HS-5 (cell line): ENCODE data around the gene MYLK2.

ENCODE experiments used
- DNase-seq: peaks from one replicate; pipeline ENCODE4 v3.0.0-alpha.2; 2012; ENCODE audit warnings: low read depth

MYLK2 gene

DNA sequence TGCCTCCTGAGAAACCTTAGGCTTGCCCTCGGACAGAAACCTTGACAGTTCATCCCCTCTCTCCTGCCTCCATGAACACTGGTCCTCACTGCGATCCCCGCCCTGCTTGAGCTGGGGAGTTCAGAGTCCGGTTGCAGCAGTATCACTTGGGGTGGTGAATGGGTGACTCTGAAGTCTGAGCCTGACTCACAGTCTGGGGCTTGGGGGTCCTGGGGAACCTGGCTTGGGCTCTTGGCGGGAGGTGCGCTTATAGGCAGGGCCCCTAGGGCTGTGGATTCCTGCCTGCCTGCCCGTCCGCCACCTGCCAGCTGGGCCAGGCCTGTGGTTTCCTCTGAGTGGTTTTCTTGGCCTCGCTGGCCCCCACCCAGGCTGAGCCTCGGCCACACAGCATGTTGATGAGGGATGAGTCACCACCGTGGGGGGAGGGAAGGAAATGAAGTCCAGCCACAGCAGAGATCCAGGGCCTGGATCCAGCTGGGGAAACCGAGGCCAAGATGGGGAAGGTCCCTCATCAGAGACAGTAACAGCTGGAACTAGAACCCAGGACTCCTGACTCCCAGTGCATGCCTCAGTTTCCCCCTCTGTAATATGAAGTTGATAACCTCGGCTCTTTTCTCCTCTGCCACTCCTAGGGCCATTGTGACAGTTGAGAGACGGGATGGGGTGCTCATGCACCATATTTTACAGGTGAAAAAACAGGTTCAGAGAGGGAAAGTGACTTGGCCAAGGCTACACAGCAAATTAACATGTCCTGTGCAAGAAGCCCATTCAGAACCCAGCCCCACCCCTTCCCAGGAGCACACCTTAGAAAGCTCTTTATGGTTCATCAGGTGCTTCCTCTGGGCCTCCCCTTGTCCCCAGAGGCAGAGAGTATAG lies 17.1 kb downstream of the MYLK2 start:
- peak; percentile 88 for DNase-seq

DNA sequence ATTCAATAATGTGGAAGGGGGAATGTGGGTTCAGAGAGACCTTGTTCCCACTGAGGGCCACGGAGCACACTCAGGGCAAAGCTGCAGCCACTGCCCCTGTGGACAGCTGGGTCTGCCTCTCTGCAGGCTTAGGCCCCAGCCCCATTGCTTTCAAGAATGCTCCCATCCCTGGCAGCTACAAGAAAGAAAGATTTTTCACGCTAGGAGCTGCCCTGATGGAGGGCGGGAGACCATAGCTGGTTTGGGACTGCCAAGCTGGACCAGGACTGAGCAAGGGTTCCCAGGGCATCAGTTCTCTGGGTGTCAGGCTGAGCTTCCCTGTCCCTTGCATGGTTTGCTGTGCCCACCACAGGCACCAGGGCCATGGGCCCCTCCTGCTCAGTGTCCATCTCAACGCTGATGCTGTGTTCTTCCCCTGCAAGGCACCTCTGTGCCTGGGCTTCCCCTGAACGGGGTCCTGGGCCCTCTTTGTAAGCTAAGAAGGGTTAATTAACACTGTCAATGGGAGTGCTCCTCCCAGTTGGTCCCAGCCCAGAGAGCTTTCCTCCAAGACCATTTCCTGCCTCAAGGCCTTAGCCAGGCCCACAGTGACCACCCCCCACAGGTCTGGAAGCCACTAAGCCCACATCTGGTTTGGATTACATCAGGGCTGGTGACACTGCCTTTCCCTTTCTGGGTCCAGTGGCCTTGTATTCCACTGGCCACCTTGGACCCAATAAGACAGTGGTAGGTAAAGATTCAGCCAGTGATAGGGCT lies 17.9 kb downstream of the MYLK2 start:
- DNase-seq, result no peak

DNA sequence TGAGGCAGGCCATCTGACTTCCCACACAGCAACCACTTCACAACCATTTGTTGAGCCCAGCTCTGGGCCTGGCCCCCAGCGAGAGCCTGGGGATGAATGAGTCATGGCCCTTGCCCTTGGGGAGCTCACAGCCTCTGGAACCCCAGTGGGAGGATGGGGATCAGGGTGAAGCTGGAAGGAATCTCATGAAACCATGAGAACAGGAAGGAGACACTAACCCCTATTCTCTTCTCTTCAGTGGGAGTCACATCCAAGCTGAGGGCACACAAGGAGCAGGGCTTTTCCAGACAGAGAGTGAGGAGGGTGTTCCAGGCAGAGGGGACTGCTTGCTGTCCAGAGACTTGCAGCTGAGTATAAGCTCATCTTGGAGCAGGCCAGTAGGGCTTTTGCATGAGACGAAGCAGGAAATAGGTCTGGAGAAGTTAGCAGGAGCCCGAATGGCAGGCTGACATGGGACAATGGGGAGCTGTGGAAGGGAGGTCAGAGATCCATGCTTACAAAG lies 18.8 kb downstream of the MYLK2 start:
- no peak for DNase-seq

DNA sequence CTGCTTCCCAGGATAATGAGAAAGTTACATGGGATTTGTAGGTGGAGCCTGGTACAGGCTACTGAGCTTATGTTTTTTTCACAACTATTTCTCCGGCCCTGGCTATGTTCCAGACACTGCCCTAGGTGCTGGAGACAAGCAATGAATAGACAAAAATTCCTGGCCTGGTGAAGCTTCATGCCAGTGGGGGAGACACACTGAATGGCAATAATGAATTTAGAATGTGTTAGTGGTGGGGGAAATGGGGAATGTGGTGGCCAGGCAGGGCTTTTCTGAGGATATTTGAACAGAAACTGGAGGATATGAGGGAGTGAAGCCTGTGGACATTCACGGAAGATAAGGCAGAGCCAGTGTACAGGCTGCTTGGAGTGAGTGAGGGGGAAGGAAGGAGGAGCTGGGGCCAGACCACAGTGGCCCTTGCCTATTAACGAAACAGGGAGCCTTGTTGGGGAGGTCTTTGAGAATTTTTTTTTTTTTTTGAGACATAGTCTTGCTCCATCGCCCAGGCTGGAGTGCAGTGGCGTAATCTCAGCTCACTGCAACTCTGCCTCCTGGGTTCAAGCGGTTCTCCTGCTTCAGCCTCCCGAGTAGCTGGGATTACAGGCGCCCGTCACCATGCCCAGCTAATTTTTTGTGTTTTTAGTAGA lies 19.6 kb downstream of the MYLK2 start:
- no peak for DNase-seq

DNA sequence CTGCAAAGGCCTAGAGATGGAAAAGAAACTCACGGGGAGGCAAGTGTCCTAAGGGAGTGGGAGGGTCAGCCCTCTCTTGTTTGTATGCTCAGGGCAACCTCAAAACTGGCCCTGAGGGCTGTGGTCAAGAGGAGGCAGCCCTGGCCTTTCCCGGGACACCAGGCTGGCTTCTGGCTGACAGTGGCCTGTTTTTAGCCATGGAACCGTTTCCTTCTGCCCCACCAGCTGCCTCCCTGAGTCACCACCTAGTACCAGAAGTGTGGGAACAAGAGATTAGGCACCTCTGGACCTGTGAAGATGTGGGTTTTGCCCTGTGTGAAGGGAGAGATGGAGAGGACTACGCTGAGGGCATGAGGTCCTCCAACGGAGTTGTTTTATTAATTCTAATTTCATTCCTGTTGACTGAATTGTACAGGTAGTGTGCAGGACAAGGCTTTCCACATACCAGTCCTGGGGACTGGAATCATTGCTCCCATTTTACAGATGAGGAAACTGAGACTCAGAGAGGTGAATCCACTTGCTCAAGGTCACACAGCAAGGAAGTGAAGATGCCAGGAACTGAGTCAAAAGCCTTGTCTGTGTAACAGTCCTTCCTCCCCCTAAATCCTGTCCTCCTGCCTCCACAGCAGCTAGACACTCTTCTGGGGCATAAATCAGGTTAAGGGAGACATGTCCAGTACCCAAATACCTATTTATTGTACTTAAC lies 20.8 kb downstream of the MYLK2 start:
- no peak for DNase-seq

DNA sequence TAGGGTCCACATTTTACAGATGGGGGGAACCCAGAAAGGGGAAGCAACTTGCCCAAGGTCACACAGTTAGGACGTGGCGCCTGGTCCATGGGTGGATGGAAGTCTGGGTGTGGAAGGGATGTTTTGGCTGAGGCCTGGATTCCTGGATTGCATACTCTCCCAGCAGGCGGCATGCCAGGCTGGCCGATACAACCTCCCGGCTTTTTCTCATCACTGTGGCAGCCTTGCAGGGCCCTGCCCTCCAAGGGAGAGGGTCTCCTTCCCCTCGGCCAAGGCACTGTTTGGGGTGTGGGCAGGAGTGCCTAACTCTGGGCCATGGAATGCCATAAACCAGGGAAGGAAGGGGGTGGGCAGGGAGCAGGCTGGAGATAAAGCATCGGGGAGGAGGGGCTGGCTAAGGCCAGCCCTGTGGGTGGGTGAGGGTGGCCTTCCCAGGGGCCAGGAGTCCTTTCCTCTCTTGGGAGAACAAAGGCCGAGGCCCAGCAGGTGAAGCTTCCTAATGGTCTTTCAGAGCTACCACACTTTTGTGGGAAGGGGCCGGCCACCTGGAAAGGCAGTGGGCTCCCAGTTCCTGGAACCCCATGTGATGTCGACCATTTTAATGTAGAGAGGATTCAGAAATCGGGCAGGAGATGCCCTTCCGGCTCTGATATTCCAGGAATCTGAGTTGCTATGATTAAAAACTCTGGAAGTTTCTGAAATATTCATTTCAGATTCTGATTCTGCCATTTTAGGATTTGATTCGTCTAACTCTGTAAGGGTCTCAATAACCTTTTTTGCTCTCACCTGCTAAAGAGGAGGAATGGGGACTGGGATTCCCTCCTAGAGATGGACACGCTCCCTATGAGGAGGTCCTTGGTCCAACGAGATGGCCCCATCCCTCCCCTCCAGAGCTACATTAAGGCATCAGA lies 22.0 kb downstream of the MYLK2 start:
- DNase-seq, result no peak

DNA sequence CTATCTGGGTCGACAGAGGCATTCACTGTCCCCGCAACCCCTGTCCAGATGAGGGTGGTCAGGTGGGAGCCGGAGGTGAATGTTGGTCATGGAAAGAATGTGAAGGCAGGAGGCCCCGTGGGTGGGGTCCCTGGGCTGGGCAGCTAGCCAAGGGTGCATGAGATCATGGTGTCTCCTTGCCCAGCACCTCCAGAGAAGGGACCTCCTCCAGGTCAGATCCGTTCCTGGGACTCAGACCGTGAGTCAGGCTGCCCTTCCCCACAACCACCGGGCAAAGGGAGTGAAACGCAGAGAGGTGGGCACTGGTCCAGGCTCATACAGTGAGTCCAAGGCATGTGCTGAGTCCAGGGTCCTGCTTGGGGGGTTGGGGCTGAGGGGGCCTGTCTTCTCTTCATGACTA lies 22.8 kb downstream of the MYLK2 start:
- DNase-seq, result no peak

DNA sequence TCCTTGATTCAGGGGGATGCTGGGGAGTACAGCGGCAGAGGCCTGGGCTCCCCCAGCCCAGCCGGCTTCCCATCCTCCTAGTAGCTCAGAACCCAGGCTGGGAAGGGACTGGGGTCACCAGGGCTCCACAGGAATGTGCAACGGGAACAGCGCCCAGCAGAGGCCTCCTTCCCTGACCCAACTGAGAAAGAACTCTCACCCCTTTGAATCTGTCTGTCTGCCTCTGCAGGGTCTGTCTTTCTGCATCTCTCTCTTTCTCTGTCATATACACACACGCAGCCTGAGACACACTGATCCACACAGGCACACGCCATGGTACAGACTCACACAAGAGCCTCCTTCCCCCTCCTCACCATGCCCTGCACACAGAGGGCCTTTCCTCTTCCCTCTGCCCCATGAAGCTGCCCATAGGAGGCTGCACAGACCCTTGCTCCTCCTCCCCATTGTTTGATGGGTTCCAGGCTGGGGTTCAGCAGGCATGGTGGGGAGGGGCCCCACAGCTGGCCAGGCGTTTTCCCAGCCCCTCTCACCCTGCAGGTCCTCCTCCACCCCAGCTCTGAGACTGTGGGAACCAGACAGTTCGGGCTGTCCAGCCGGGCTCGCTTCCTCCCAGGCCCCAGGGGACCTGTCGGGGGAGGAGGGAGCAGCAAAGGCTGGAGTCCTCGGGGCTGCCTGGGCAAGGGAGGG lies 23.5 kb downstream of the MYLK2 start:
- DNase-seq, result no peak

DNA sequence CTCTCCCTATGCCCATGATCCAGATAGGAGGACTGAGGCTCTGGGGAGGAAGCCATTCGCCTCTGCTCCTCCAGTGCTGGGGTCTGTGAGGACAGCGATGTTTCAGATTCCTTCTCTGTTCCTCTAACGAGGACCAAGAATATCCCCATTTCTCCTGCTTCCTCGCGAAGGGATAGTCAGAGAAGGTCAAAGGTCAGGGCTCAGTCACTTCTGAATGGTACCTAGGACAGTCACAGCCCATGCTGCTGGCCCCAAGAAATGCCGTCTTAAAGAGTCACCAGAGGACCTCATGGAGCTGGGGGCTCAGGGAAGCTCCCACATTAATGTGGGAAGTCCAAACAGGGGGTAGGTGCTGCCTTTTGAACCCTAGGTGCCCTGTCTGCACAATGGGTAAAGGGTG lies 24.1 kb downstream of the MYLK2 start:
- DNase-seq, result no peak

DNA sequence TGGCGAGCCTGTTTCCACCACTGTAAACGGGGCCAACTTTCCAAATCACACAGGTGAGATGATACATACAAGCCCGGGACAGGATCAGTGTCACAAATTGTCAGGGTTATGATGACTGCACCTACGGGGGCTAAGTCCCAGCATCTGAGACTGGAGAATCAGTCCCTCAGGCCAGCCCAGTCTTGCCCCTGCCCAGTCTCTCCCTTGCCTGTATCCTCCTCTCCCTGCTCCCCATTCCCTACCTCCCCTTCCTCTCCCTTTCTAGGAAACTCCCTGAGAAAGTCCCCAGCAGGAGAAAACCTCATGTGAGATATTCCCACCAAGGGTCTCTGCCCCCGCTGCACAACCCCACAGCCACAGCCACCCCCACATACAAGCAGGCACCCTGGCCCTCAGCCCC lies 24.7 kb downstream of the MYLK2 start:
- no peak for DNase-seq

DNA sequence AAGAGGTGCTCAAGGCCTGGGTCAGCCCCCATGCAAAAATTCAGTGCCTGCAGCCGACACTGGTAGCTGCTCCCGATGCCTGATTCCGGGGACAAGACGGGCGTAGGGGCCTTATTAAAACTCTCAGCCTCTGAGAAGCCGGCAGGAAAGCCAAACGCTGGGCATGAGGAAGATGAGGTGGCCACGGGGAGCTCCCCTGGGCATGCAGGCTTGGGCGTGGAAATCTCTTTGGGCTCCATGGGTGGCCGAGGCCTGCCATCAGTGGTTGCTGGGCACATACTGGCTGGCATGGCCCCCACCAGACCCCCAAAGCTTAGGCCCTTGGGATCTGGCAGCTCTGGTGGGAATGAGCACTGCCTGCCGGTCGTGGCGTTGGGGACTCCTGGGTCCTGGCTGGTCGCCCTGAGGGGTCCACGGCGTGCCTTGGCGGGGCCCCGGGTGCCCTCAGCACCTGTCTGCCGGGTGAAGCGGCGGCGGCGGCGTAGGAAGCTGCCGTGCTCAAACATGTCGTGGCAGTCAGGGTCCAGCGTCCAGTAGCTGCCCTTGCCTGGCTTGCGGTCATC lies 25.7 kb downstream of the MYLK2 start:
- no peak for DNase-seq

DNA sequence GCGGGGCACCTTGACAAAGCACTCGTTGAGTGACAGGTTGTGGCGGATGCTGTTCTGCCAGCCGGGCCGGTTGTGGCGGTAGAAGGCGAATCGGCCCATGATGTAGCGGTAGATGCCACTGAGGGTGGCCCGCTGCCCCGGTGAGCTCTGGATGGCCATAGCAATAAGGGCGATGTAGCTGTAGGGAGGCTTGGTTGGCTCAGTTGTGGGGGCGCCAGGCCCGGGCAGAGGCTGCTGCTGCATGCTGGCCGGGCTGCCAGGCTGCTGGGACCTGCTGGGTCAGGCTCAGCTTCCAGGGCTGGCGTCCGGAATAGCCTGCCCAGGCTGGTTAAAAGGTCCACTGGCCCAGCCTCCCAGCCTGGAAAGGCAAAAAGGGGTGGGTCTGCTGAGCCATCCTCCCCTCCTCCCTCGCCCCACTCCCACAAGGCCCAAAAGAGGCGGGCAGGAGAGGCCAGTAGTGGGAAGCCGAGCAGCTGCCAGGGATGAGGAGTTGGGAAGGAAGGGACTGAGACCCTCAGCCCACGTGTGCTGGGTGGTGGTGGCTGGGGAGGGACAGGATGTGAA lies 26.2 kb downstream of the MYLK2 start, which contains the start of gene FOXS1:
TSS of gene FOXS1 (minus strand) at position 305 of the 564 bp plus-strand sequence. CDS start at position 243, 62 bp downstream.
- DNase-seq, result no peak

DNA sequence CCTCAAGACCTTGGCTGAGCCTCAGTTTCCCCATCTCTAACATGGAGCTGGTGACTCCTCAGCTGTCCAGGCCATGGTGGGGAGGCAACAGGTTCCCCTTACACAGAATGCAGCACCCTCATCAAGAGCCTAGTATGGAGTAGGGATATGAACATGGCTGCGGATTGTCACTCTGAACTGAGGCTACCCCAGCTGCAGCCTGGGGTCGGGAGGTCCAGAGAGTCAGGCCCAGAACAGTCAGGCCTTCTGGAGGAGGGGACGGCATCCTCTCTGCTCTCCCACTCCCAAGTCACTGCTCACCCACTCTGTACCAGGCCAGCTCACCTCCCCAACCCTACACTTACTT lies 27.6 kb downstream of the MYLK2 start:
- DNase-seq, result no peak

DNA sequence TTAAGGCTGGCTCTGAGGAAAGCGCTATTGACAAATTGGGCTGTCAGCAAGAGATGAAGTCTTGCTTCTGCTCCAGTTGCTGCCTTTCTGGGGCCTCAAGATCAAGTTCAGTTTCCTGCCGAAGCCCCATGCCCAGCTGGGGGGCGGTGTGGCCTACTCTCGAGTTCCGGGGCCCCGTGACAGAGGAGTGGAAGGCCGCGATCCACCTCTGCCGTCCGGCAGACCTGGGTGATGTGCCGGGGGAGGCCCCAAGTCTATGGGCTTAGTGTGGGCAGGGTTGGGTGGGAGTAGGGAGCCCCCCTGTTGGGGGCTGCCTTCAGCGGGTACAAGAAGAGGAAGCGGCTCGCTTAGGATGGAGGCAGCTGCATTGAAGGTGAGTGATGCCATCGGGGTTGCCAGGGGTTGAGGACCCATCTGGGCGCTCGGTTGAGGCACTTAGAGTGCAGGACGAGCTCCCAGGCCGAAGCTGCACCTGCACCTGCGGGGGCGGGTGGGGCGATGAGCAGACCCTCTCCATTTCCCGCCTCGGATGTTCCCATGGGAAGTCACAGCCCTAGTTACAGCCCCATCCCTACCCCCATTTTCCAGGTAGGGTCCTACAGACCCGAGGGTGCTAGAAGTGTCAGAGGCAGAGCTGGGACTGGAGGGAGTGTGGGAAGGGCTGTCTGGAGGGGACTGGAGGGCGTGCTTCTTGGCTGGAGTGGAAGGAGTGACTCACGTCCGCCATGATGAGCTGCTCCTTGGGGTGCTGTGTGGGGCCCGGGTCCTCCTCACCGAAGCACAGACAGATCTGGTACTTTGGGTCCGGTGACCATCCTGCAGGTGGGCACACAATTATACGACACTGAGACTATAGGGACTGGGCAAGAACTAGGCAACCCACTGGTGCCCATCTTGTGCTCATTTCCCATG lies 29.2 kb downstream of the MYLK2 start:
- DNase-seq, result no peak

DNA sequence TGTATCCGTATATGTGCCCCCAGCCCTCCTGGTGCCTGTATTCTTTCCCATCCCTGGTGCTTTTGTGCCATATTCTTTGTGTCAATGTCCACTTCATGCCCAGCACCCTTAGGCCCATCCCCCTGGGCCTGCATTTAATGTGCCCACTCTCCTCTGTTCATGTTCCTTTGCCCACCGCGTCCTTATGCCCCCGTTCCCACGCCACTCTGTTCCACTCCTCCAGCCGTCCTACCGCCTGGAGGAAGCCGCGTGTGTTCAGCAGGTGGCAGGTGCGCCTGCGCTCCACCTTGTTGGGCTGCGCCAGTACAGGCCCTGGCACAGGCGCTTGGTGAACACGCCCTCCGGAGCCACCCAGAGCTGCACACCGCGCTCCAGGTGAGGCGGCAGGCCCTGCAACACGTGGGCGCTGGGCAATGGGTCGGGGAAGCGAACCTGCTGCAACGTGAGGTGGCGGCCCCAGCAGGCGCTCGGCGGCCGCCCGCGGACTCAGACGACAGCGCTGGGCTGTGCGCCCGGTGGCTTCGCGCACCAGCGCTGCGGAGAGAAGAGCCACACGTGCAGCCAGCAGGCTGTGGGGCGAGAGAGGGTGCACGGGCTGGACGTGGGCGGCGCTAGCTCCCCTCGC lies 30.3 kb downstream of the MYLK2 start:
- DNase-seq, result no peak

DNA sequence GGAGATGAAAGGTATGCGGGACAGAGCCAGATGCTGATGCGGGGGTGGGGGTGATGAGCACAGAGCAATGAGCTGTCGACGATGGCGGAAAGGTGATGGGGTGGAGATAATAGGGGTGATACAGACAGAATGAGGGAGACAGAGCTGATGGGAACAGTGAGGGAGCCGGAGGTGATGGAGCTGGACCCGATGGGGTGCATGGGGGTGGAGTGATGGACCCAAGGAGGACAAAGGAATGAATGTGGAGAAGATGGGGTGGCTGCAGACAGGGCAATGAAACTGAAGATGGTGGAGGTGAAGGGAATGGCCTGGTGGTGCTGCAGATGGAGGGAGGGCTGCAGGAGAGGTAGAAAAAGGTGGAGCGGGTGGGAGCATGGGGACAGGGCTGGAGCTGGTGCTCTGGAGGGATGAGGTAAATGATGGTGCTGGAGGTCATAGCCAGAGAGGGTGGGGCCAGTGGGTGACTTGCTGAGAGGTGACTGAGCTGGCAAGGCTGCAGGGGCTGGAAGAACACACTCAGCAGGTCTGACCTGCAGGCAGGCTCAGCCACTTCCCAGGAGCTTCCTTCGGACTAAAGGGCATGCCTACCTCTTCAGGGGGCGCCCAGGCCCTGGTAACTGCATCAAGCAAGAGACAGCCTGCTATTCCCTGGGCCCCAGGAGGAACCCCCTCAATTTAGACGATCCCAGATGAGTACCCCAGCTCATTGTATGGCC lies 32.2 kb downstream of the MYLK2 start:
- no peak for DNase-seq

DNA sequence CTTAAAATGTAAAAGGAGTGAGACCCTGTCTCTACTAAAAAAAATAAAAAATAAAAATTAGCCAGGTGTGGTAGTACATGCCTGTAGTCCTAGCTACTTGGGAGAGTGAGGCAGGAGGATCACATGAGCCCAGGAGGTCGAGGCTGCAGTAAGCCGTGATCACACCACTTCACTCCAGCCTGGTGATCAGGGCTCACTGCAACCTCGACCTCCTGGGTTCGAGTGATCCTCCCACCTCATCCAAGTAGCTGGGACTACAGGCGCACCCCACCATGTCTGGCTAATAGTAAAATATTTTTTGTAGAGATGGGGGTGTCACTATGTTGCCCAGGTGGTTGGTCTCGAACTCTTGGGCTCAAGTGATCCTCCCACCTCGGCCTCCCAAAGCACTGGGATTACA lies 34.3 kb downstream of the MYLK2 start:
- DNase-seq, result no peak
